Measurements from ENCODE around the gene IRF2BP1.
"Not testable (repeated sequence)": the region's sequence is repeated elsewhere in the genome, so short reads cannot be mapped to it uniquely, and the experiment has no call there.

IRF2BP1 gene

DNA sequence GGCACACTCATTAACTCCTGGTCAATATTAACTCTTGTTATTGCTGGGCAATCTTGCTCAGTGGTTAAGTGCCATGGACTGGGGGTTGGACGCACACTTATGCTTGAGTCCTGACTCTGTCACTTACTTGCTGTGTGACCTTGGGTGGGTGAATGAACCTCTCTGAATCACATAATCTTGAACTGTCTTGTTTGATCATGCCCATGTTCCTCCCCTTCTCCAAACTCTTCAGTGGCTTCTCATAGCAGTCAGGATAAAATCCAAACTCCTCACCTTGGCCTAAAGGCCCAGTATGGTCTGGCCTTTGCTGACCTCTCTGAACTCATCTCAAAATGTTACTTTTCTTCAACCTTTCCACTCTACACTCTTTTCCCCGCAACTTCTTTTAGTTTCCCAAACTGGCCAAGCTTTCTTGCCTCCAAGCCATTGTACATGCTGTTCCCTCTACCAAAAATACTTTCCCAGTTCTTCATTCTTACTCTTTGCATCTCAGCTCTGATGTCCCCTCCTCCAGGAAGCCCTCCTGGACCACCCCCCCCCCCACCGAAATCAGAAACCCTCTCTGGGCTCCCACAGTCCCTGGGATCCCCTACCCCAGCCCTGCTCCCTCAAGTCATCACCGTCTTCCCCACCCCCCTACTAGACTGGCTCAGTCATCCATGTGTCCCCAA, 14.1 kb upstream of the IRF2BP1 start:
- Histone ChIP-seq H3K4me2 (ENCODE audit: insufficient read depth, low read length, poor library complexity, severe bottlenecking) (no peak overlapping the region), H3K27me3 (ENCODE audit: control insufficient read depth in 3 of 3, insufficient read depth in 3 of 3, low read depth in 1 of 3, low read length in 3 of 3) (peaks cover 0 to 19% (median 9%) of the 10 kb centered on the region in 3 experiments), H3K18ac (ENCODE audit: low read length) (no peak overlapping the region), H2BK12ac (ENCODE audit: low read length) (no peak overlapping the region), H3K27ac (replicated peaks; ENCODE audit: low read length) (no peak overlapping the region), H2BK120ac (ENCODE audit: low read depth, low read length) (no peak overlapping the region), H3K36me3 (replicated peaks in 1 of 2; ENCODE audit: control insufficient read depth in 2 of 2, insufficient read depth in 2 of 2, low read length in 2 of 2) (peaks cover 16 to 45% of the 10 kb centered on the region in 2 donors), H3K4ac (ENCODE audit: low read length) (no peak overlapping the region), H3K9ac (ENCODE audit: low read depth, low read length, poor library complexity) (no peak overlapping the region), H4K91ac (ENCODE audit: low read depth, low read length, poor library complexity) (no peak overlapping the region), H3K14ac (ENCODE audit: low read length) (no peak overlapping the region), H3K4me3 (ENCODE audit: low read length in 2 of 2) (no peak overlapping the region), H3K4me1 (ENCODE audit: control insufficient read depth in 2 of 2, insufficient read depth in 1 of 2, low read depth in 1 of 2, low read length in 2 of 2) (peaks cover 8% of the 10 kb centered on the region in 2 donors), H3K23ac (ENCODE audit: low read depth, low read length, poor library complexity) (no peak overlapping the region), H2BK15ac (ENCODE audit: low read length) (no peak overlapping the region), H2BK5ac (ENCODE audit: low read length) (no peak overlapping the region), H2AFZ (ENCODE audit: low read length) (no peak overlapping the region), H3K79me1 (ENCODE audit: low read depth, low read length) (peaks cover 6% of the 10 kb centered on the region), H2AK5ac (ENCODE audit: low read depth, low read length) (no peak overlapping the region), H3K9me3 (replicated peaks in 1 of 2; ENCODE audit: control insufficient read depth in 2 of 2, insufficient read depth in 1 of 2, low read depth in 1 of 2, low read length in 2 of 2) (no peaks in the 10 kb centered on the region), H4K8ac (ENCODE audit: low read depth, low read length) (no peak overlapping the region)
- WGBS, 2 donors (ENCODE audit: extremely low coverage in 2 of 2, insufficient read length in 2 of 2, insufficient replicate concordance in 1 of 2), result 100% methylated on average over 1 of the region's 4 CpGs; no CpG with 5 or more reads in 1 of the 2 donors
- no peak for DNase-seq (ENCODE audit: low spot score)

DNA sequence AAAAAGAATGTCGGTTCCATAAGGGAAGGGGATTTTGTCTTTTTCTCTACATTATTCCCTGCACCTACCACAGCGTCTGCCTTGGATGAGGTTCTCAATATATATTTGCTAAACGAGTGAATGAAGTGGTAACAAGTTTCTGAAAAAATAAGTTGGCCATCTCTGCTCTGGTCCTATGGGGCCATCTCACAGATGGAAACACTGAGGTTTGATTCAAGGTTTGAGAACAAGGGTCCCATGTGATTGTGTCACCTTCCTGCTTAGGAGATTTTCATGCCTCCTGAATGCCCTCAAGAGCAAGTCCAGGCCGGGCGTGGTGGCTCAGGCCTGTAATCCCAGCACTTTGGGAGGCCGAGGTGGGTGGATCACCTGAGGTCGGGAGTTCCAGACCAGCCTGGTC, 13.3 kb upstream of the IRF2BP1 start:
- Histone ChIP-seq H3K9ac (ENCODE audit: low read depth, low read length, poor library complexity) (no peak overlapping the region), H3K79me1 (ENCODE audit: low read depth, low read length) (peaks cover 6% of the 10 kb centered on the region), H3K4me3 (ENCODE audit: low read length in 2 of 2) (no peak overlapping the region), H2BK5ac (ENCODE audit: low read length) (no peak overlapping the region), H3K27ac (replicated peaks; ENCODE audit: low read length) (no peak overlapping the region), H3K4ac (ENCODE audit: low read length) (no peak overlapping the region), H4K8ac (ENCODE audit: low read depth, low read length) (no peak overlapping the region), H3K27me3 (ENCODE audit: control insufficient read depth in 3 of 3, insufficient read depth in 3 of 3, low read depth in 1 of 3, low read length in 3 of 3) (peaks cover 0 to 19% (median 9%) of the 10 kb centered on the region in 3 experiments), H3K23ac (ENCODE audit: low read depth, low read length, poor library complexity) (no peak overlapping the region), H3K36me3 (replicated peaks in 1 of 2; ENCODE audit: control insufficient read depth in 2 of 2, insufficient read depth in 2 of 2, low read length in 2 of 2) (peaks cover 16 to 49% of the 10 kb centered on the region in 2 donors), H2BK12ac (ENCODE audit: low read length) (no peak overlapping the region), H3K4me2 (ENCODE audit: insufficient read depth, low read length, poor library complexity, severe bottlenecking) (no peak overlapping the region), H4K91ac (ENCODE audit: low read depth, low read length, poor library complexity) (no peak overlapping the region), H3K4me1 (ENCODE audit: control insufficient read depth in 2 of 2, insufficient read depth in 1 of 2, low read depth in 1 of 2, low read length in 2 of 2) (peaks cover 8% of the 10 kb centered on the region in 2 donors), H3K14ac (ENCODE audit: low read length) (no peak overlapping the region), H3K18ac (ENCODE audit: low read length) (no peak overlapping the region), H3K9me3 (replicated peaks in 1 of 2; ENCODE audit: control insufficient read depth in 2 of 2, insufficient read depth in 1 of 2, low read depth in 1 of 2, low read length in 2 of 2) (no peaks in the 10 kb centered on the region), H2BK15ac (ENCODE audit: low read length) (no peak overlapping the region), H2AFZ (ENCODE audit: low read length) (no peak overlapping the region), H2AK5ac (ENCODE audit: low read depth, low read length) (no peak overlapping the region), H2BK120ac (ENCODE audit: low read depth, low read length) (no peak overlapping the region)
- DNase-seq (ENCODE audit: low spot score), result no peak
- no CpG with 5 or more reads among the region's 7 CpGs for WGBS, 2 donors (ENCODE audit: extremely low coverage in 2 of 2, insufficient read length in 2 of 2, insufficient replicate concordance in 1 of 2)

DNA sequence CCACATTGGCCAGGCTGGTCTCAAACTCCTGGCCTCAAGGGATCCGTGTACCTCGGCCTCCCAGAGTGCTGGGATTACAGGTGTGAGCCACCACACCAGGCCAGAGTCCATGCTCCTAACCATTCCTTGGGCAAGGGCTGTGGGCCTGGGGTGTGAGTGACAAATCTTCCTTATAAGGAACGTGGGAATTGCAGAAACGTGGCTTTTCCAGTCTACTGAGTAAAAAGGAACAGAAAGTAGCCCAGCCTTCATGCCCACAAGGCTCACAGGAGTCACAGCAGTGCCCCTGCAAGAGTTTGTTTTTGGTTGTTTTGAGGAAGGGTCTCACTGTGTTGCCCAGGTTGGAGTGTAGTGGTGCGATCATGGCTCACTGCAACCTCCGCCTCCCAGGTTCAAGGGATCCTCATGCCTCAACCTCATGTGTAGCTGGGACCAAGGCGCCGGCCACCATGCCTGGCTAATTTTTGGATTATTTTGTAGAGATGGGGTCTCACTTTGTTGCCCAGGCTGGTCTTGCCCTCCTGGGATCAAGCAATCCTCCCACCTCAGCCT, 11.4 kb upstream of the IRF2BP1 start:
- H2BK5ac ChIP-seq (ENCODE audit: low read length), result no peak overlapping the region
- H3K9ac ChIP-seq (ENCODE audit: low read depth, low read length, poor library complexity), result no peak overlapping the region
- no CpG with 5 or more reads among the region's 8 CpGs for WGBS, 2 donors (ENCODE audit: extremely low coverage in 2 of 2, insufficient read length in 2 of 2, insufficient replicate concordance in 1 of 2)
- no peak overlapping the region for H2AK5ac ChIP-seq (ENCODE audit: low read depth, low read length)
- no peaks in the 10 kb centered on the region for H3K9me3 ChIP-seq (replicated peaks in 1 of 2; ENCODE audit: control insufficient read depth in 2 of 2, insufficient read depth in 1 of 2, low read depth in 1 of 2, low read length in 2 of 2)
- H4K91ac ChIP-seq (ENCODE audit: low read depth, low read length, poor library complexity), result no peak overlapping the region
- H2BK12ac ChIP-seq (ENCODE audit: low read length), result no peak overlapping the region
- no peak overlapping the region for H3K14ac ChIP-seq (ENCODE audit: low read length)
- no peak overlapping the region for H3K23ac ChIP-seq (ENCODE audit: low read depth, low read length, poor library complexity)
- H2BK15ac ChIP-seq (ENCODE audit: low read length), result no peak overlapping the region
- H2AFZ ChIP-seq (ENCODE audit: low read length), result no peak overlapping the region
- H3K36me3 ChIP-seq (replicated peaks in 1 of 2; ENCODE audit: control insufficient read depth in 2 of 2, insufficient read depth in 2 of 2, low read length in 2 of 2), result peaks cover 17 to 52% of the 10 kb centered on the region in 2 donors
- no peak overlapping the region for H4K8ac ChIP-seq (ENCODE audit: low read depth, low read length)
- H3K4me1 ChIP-seq (ENCODE audit: control insufficient read depth in 2 of 2, insufficient read depth in 1 of 2, low read depth in 1 of 2, low read length in 2 of 2), result peaks cover 6 to 8% of the 10 kb centered on the region in 2 donors
- no peak overlapping the region for H2BK120ac ChIP-seq (ENCODE audit: low read depth, low read length)
- no peak overlapping the region for H3K4me2 ChIP-seq (ENCODE audit: insufficient read depth, low read length, poor library complexity, severe bottlenecking)
- DNase-seq (ENCODE audit: low spot score), result no peak
- no peak overlapping the region for H3K27ac ChIP-seq (replicated peaks; ENCODE audit: low read length)
- H3K27me3 ChIP-seq (ENCODE audit: control insufficient read depth in 3 of 3, insufficient read depth in 3 of 3, low read depth in 1 of 3, low read length in 3 of 3), result peaks cover 0 to 19% (median 9%) of the 10 kb centered on the region in 3 experiments
- no peak overlapping the region for H3K4me3 ChIP-seq (ENCODE audit: low read length in 2 of 2)
- H3K79me1 ChIP-seq (ENCODE audit: low read depth, low read length), result peaks cover 6% of the 10 kb centered on the region
- no peak overlapping the region for H3K4ac ChIP-seq (ENCODE audit: low read length)
- H3K18ac ChIP-seq (ENCODE audit: low read length), result no peak overlapping the region

DNA sequence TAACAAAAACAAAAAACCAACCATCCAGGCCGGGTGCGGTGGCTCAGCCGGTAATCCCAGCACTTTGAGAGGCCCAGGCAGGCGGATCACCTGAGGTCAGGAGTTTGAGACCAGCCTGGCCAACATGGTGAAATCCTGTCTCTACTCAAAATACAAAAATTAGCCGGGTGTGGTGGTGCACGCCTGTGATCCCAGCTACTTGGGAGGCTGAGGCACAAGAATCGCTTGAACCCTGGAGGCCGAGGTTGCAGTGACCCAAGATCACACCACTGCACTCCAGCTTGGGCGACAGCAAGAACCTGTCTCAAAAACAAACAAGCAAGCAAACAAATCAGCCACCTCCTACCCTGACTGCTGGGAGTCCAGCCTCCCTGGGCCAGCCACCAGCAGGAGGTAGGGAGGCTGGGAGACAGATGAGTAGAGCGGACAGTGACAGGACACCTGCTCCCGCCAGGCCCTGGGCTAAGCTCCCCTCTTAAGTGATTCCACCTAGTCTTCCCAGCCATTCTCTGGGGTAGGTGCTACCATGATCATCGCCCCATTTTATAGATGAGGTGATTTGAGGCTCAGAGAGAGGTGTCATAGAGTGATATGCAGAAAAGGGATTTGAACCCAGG, 10.2 kb upstream of the IRF2BP1 start:
- no CpG with 5 or more reads among the region's 12 CpGs for WGBS, 2 donors (ENCODE audit: extremely low coverage in 2 of 2, insufficient read length in 2 of 2, insufficient replicate concordance in 1 of 2)
- H2BK12ac ChIP-seq (ENCODE audit: low read length); H3K18ac ChIP-seq (ENCODE audit: low read length); H3K14ac ChIP-seq (ENCODE audit: low read length); H3K4ac ChIP-seq (ENCODE audit: low read length); H2BK120ac ChIP-seq (ENCODE audit: low read depth, low read length); H3K4me2 ChIP-seq (ENCODE audit: insufficient read depth, low read length, poor library complexity, severe bottlenecking); H3K23ac ChIP-seq (ENCODE audit: low read depth, low read length, poor library complexity); H3K9me3 ChIP-seq (replicated peaks in 1 of 2; ENCODE audit: control insufficient read depth in 2 of 2, insufficient read depth in 1 of 2, low read depth in 1 of 2, low read length in 2 of 2); H3K4me3 ChIP-seq (ENCODE audit: low read length in 2 of 2); H3K27me3 ChIP-seq (ENCODE audit: control insufficient read depth in 3 of 3, insufficient read depth in 3 of 3, low read depth in 1 of 3, low read length in 3 of 3); H4K91ac ChIP-seq (ENCODE audit: low read depth, low read length, poor library complexity); H3K4me1 ChIP-seq (ENCODE audit: control insufficient read depth in 2 of 2, insufficient read depth in 1 of 2, low read depth in 1 of 2, low read length in 2 of 2); H3K9ac ChIP-seq (ENCODE audit: low read depth, low read length, poor library complexity); H4K8ac ChIP-seq (ENCODE audit: low read depth, low read length); DNase-seq (ENCODE audit: low spot score); H2AFZ ChIP-seq (ENCODE audit: low read length); H3K79me1 ChIP-seq (ENCODE audit: low read depth, low read length); H3K27ac ChIP-seq (replicated peaks; ENCODE audit: low read length); H2BK5ac ChIP-seq (ENCODE audit: low read length); H2BK15ac ChIP-seq (ENCODE audit: low read length); H2AK5ac ChIP-seq (ENCODE audit: low read depth, low read length): not testable (repeated sequence)
- peaks cover 19 to 52% of the 10 kb centered on the region in 2 donors for H3K36me3 ChIP-seq (replicated peaks in 1 of 2; ENCODE audit: control insufficient read depth in 2 of 2, insufficient read depth in 2 of 2, low read length in 2 of 2)

Measured in neuronal stem cell (in vitro differentiated cells).